ENCODE measurements around the gene ORC4. TPM values are rescaled to one million over a fixed set of nuclear protein-coding genes. Genes with fewer than 3 reads are reported as not detected.

The ORC4 gene
- polyA plus RNA-seq, 1 donor from 2014 or later: 42.7 TPM

Other genes with a start within 250 kb of the ORC4 start
- 0.59 TPM for gene ACVR2A, start 175.7 kb downstream of the ORC4 start, polyA plus RNA-seq
- 6.8 TPM for gene MBD5, start 354 bp upstream of the ORC4 start, polyA plus RNA-seq

Data from IgD-negative memory B cell (primary cell).